Heart left ventricle (tissue), 16 donors: ENCODE results near the gene CDK5RAP2. TPM values are rescaled to one million over a fixed set of nuclear protein-coding genes. Genes with fewer than 3 reads are reported as not detected.

Experiments
- ATAC-seq, 4 donors: fragments of 200-7000 bp; cut with Tn5 transposase; one replicate each; pipeline ENCODE4 v1.9.1; 2020 to 2022; ENCODE audit warnings: moderate library complexity in 4 of 4, mild to moderate bottlenecking in 3 of 4, moderate number of reproducible peaks in 1 of 4
- DNase-seq, 5 donors: peaks; one replicate each; pipeline ENCODE4 v3.0.0-alpha.2; 2020
- H3K27ac ChIP-seq, 12 donors: fragments of 200-600 bp; sonication (generic) in 4 of 12; one replicate each; pipeline versions ENCODE4 v1.5.0 to v1.8.0; 2016 to 2022; ENCODE audit warnings: mild to moderate bottlenecking in 2 of 12
- H3K27me3 ChIP-seq, 9 donors: fragments of 200-600 bp; sonication (generic) in 2 of 9; one replicate each; pipeline versions ENCODE4 v1.5.1 to v1.8.0; 2016 to 2022; ENCODE audit warnings: mild to moderate bottlenecking in 3 of 9
- H3K36me3 ChIP-seq, 9 donors: fragments of 200-600 bp; sonication (generic) in 2 of 9; one replicate each; pipeline versions ENCODE4 v1.5.0 to v1.8.0; 2018 to 2022; ENCODE audit warnings: mild to moderate bottlenecking in 2 of 9
- H3K4me1 ChIP-seq, 12 donors: fragments of 200-600 bp; sonication (generic) in 4 of 12; one replicate each; pipeline versions ENCODE4 v1.5.0 to v1.8.0; 2016 to 2022; ENCODE audit warnings: mild to moderate bottlenecking in 3 of 12
- H3K4me3 ChIP-seq, 12 donors: fragments of 200-600 bp; sonication (generic) in 4 of 12; one replicate each; pipeline versions ENCODE4 v1.5.0 to v1.8.0; 2017 to 2022; ENCODE audit warnings: mild to moderate bottlenecking in 9 of 12, moderate library complexity in 4 of 12
- H3K9me3 ChIP-seq, 12 donors: fragments of 200-600 bp; sonication (generic) in 4 of 12; one replicate each; pipeline versions ENCODE4 v1.5.0 to v1.8.0; 2016 to 2022; ENCODE audit warnings: mild to moderate bottlenecking in 1 of 12
- POLR2A ChIP-seq, 2 donors: fragments of 450-650 bp; IDR thresholded peaks; one replicate each; pipeline ENCODE4 v1.6.1; 2017; ENCODE audit warnings: antibody characterized with exemption in 2 of 2, mild to moderate bottlenecking in 2 of 2, moderate library complexity in 2 of 2
- WGBS, 4 donors: extraction: QIAGEN DNeasy Blood & Tissue Kit in 2 of 4; methylation state at CpG; one replicate each; pipeline versions ENCODE4 v1.1.5 to v1.1.7; 2013 to 2018; 5-methylcytosine and 5-hydroxymethylcytosine counted together
- intact Hi-C, 10 donors: fragments of 100-400 bp; cut with DNase I; formaldehyde crosslinking; loops; one replicate each; pipeline versions ENCODE4 v1.11.1 to v1.14.2; 2022
- polyA plus RNA-seq, 2 donors: library from polyadenylated mRNA; stranded (reverse); fragments of 200-250 nt; gene quantifications; one replicate each; pipeline ENCODE4 v1.2.3, GENCODE V29; 2013
- total RNA-seq, 9 donors: library from RNA; depleted of rRNA in 2 of 9; stranded (reverse); fragments of >200 nt in 2 of 9; fragmentation: NEBNext Ultra II Directional in 3 of 9; extraction: Animal tissue kit (Norgen Biotek cat#: 25700) in 3 of 9; gene quantifications; one replicate each; pipeline versions ENCODE4 v1.1.0 to v1.2.4, GENCODE V29; 2016 to 2023
- TF ChIP-seq, protein P1 (sequence below), 12 donors: fragments of 200-600 bp; sonication (generic) in 4 of 12; IDR thresholded peaks; one replicate each; pipeline versions ENCODE4 v1.5.0 to v1.8.0; 2018 to 2022; ENCODE audit warnings: antibody characterized with exemption in 12 of 12, mild to moderate bottlenecking in 5 of 12
- donor health status: ischemic (EF 13 %, LVEDD 7.1; RV severe dilation, severe dysfunction).
- donor health status: healthy with polysubstance abuse.
- donor health status: DM: no; HTN: yes; CAD: no.
- donor health status: DM: no; HTN: no; CAD: no.
- donor health status: ischemic (EF 25% LVEDD 6.9; RV normal size, moderate dysfunction).
- donor health status: ischemic (EF 25% LVEDD 5.7; RV mildly dilated, moderate dysfunction).
- donor health status: healthy.
- donor health status: DM: yes; HTN: yes; CAD: no.
- donor health status: ischemic (EF 35%, LVEDD 5.7; RV mildly dilated, moderate dysfunction).
- donor health status: nonischemic (EF 11% LVEDD 7.7; RV severe dilation, severe dysfunction).
- donor health status: DM: yes; HTN: yes; CAD: no.
- donor health status: PGD.
- donor health status: ischemic (EF 29% LVEDD 5.4; RV normal size, mild dysfunction).
- donor health status: nonischemic (EF 23%, LVEDD 6.1; RV moderate dilation, normal function).

CDK5RAP2 gene
- total and polyA plus RNA-seq, 11 donors, result 26.1 to 114 (median 53.1) TPM

DNA sequence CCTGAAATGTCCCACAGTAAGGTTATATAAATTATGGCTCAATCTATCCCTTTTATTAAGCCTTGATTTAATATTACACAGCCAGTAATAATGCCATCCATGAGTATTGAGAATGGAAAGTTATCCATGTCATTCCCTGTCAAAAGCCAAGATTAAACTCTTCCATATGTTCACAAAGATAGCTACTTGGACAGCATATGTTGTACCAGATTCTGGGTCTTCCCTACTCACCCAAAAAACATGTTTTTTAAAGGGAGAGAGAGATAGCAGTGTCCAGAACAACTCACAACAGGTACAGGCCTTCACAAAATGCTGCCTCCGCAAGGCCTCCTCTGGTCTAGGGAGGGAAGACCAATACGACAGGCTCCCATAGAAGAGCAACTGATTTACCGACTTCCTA, 15.4 kb downstream of the CDK5RAP2 start:
- ATAC-seq (no peak), DNase-seq (no peak)
- Histone ChIP-seq H3K27ac (no peak overlapping the region), H3K4me1 (peaks cover 0 to 8% (median 0%) of the 10 kb centered on the region in 12 donors), H3K27me3 (no peaks in the 10 kb centered on the region), H3K4me3 (no peak overlapping the region), H3K9me3 (no peaks in the 10 kb centered on the region), H3K36me3 (peaks cover 0 to 96% (median 70%) of the 10 kb centered on the region in 9 donors)
- intact Hi-C loops, result loop anchor here in 1 of 10 donors (10.0 kb wide), 1 partner anchor 60 kb away; no protein-coding TSS in a partner anchor
- TF ChIP-seq, protein P1, sequence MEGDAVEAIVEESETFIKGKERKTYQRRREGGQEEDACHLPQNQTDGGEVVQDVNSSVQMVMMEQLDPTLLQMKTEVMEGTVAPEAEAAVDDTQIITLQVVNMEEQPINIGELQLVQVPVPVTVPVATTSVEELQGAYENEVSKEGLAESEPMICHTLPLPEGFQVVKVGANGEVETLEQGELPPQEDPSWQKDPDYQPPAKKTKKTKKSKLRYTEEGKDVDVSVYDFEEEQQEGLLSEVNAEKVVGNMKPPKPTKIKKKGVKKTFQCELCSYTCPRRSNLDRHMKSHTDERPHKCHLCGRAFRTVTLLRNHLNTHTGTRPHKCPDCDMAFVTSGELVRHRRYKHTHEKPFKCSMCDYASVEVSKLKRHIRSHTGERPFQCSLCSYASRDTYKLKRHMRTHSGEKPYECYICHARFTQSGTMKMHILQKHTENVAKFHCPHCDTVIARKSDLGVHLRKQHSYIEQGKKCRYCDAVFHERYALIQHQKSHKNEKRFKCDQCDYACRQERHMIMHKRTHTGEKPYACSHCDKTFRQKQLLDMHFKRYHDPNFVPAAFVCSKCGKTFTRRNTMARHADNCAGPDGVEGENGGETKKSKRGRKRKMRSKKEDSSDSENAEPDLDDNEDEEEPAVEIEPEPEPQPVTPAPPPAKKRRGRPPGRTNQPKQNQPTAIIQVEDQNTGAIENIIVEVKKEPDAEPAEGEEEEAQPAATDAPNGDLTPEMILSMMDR (IDR thresholded peaks at IDR 0.05), result no peak
- TF ChIP-seq POLR2A (IDR thresholded peaks at IDR 0.05), result no peak
- 95 to 100% (median 97%) methylated on average over 3 of the region's 3 CpGs for WGBS, 4 donors

DNA sequence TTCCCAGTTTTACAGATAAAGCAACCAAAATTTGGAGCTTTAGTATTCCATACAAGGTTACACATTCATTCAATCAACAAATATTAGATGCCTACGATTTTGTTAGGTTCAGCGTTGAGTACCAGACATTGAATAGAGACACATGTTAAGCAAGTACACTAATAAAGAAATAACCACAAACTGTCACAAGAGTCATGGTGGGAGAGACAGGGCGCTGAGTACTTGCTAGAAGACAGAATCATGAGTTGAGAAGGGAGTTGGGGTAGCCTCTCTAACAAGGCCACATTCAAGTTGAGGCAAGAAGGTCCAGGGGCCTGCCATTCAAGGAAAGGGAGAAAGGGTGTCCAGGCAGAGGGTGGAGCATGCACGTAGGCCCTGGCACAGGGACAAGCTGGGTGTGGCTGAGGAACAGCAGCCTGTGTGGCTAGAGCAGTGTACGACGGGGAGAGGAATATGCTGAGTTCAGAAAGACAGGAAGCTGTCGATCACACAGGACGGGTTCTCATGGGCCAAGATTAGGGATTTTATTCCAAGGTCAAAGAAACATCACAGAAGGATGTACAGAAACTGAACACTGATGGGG, 17.0 kb downstream of the CDK5RAP2 start:
- TF ChIP-seq, protein P1 (IDR thresholded peaks at IDR 0.05), result no peak
- no peak for TF ChIP-seq POLR2A (IDR thresholded peaks at IDR 0.05)
- H3K36me3 ChIP-seq, result peaks cover 0 to 84% (median 54%) of the 10 kb centered on the region in 9 donors
- WGBS, 4 donors, result 52 to 69% (median 57%) methylated on average over 8 of the region's 8 CpGs
- ATAC-seq (peak in 3 of 4 donors; percentile 44 to 71 (median 65)), DNase-seq (peak in 2 of 5 donors; percentile 45 to 54)
- H3K27ac ChIP-seq, result no peak overlapping the region
- H3K9me3 ChIP-seq, result no peaks in the 10 kb centered on the region
- H3K27me3 ChIP-seq, result no peaks in the 10 kb centered on the region
- H3K4me3 ChIP-seq, result no peak overlapping the region
- peaks cover 0 to 8% (median 0%) of the 10 kb centered on the region in 12 donors for H3K4me1 ChIP-seq
- intact Hi-C loops, result loop anchor here in 1 of 10 donors (10.0 kb wide), 1 partner anchor 58 kb away; no protein-coding TSS in a partner anchor

DNA sequence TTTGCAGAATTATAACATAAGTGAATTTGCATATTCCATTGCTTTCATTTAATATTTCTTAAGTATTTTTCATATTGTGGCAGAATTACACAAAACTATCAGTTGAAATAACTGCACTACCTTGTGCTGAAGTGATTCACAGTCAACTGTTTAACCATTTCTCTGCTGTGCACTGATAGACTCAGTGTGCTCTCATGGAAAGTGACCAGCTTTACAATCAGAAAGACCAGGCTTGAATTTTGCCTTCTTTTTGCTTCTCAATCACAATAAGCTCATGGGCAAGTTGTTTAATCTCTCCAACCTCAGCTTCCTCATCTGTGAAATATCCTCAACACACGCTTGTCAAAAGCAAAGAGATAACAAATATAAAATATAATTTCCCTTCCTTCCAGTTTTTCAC, 18.3 kb downstream of the CDK5RAP2 start:
- TF ChIP-seq, protein P1 (IDR thresholded peaks at IDR 0.05), result no peak
- TF ChIP-seq POLR2A (IDR thresholded peaks at IDR 0.05), result no peak
- no peaks in the 10 kb centered on the region for H3K9me3 ChIP-seq
- no peak for DNase-seq
- H3K36me3 ChIP-seq, result peaks cover 0 to 72% (median 49%) of the 10 kb centered on the region in 9 donors
- no peak for ATAC-seq
- no peaks in the 10 kb centered on the region for H3K27me3 ChIP-seq
- no peak overlapping the region for H3K4me3 ChIP-seq
- 96 to 100% (median 97%) methylated on average over 1 of the region's 1 CpG for WGBS, 4 donors
- intact Hi-C loops, result loop anchor here in 1 of 10 donors (10.0 kb wide), 1 partner anchor 57 kb away; no protein-coding TSS in a partner anchor
- H3K27ac ChIP-seq, result no peak overlapping the region
- peaks cover 0 to 8% (median 0%) of the 10 kb centered on the region in 12 donors for H3K4me1 ChIP-seq

DNA sequence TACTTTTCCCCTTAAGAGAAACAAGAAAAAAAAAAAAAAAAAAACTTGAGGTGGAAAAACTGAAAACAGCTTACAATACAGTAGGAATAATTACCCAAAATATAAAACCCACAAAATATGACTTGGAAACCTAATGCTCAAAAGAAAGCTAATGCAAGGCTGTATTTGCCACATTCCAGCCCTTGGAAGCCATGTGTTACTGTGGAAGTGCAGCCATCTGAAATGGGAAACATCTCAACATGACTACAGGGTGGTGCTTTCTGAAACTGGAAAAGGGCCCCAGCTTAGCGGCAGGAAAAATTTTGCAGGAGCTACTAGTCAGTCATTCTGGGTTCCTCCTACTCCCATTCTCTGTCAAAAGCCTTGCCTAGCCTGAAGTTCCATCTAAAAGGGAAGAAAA, 20.4 kb downstream of the CDK5RAP2 start:
- no peak overlapping the region for H3K27ac ChIP-seq
- H3K36me3 ChIP-seq, result peaks cover 0 to 61% (median 29%) of the 10 kb centered on the region in 9 donors
- H3K4me1 ChIP-seq, result peaks cover 0 to 8% (median 0%) of the 10 kb centered on the region in 12 donors
- no peaks in the 10 kb centered on the region for H3K9me3 ChIP-seq
- no peaks in the 10 kb centered on the region for H3K27me3 ChIP-seq
- 90 to 100% (median 95%) methylated on average over 1 of the region's 1 CpG for WGBS, 4 donors
- ATAC-seq, result no peak
- no peak overlapping the region for H3K4me3 ChIP-seq
- no peak for TF ChIP-seq POLR2A (IDR thresholded peaks at IDR 0.05)
- TF ChIP-seq, protein P1 (IDR thresholded peaks at IDR 0.05), result no peak
- DNase-seq, result no peak
- intact Hi-C loops, result no loop called here
